DND-41 (cell line): Measurements from ENCODE around the gene DEPP1.

Experiments used
- EZH2 ChIP-seq: IDR thresholded peaks from 3 replicates; pipeline ENCODE4 v1.6.1; 2012; ENCODE audit warnings: borderline replicate concordance, low read depth, mild to moderate bottlenecking, moderate library complexity, low read length, inconsistent platforms; ENCODE audit not compliant: severe bottlenecking
- TF ChIP-seq, protein P1 (sequence below): IDR thresholded peaks from 2 replicates; pipeline ENCODE4 v1.5.1; 2012; ENCODE audit warnings: borderline replicate concordance, low read length, moderate library complexity, mild to moderate bottlenecking; ENCODE audit not compliant: poor library complexity, severe bottlenecking; ENCODE audit errors: extremely low read depth

GRCh38 chr10:44954042-44954441, 24.6 kb downstream of the DEPP1 start:
- TF ChIP-seq, protein P1, sequence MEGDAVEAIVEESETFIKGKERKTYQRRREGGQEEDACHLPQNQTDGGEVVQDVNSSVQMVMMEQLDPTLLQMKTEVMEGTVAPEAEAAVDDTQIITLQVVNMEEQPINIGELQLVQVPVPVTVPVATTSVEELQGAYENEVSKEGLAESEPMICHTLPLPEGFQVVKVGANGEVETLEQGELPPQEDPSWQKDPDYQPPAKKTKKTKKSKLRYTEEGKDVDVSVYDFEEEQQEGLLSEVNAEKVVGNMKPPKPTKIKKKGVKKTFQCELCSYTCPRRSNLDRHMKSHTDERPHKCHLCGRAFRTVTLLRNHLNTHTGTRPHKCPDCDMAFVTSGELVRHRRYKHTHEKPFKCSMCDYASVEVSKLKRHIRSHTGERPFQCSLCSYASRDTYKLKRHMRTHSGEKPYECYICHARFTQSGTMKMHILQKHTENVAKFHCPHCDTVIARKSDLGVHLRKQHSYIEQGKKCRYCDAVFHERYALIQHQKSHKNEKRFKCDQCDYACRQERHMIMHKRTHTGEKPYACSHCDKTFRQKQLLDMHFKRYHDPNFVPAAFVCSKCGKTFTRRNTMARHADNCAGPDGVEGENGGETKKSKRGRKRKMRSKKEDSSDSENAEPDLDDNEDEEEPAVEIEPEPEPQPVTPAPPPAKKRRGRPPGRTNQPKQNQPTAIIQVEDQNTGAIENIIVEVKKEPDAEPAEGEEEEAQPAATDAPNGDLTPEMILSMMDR, result no peak
- TF ChIP-seq EZH2, result no peak
